Osteocyte (in vitro differentiated cells): ENCODE measurements around the gene INTS13. TPM values are rescaled to one million over a fixed set of nuclear protein-coding genes. Genes with fewer than 3 reads are reported as not detected.
"Not testable (repeated sequence)": the region's sequence is repeated elsewhere in the genome, so short reads cannot be mapped to it uniquely, and the experiment has no call there.

ENCODE experiments used
- DNase-seq: peaks from one replicate; pipeline ENCODE4 v3.0.0; 2021; ENCODE audit warnings: mixed read lengths; ENCODE audit not compliant: unreplicated experiment; ENCODE audit errors: extremely low spot score
- H3K27ac Mint-ChIP-seq: one replicate; pipeline ENCODE4 v1.8.0; 2021; ENCODE audit warnings: mild to moderate bottlenecking, mixed read lengths; ENCODE audit not compliant: unreplicated experiment
- H3K27me3 Mint-ChIP-seq: one replicate; pipeline ENCODE4 v1.8.0; 2021; ENCODE audit warnings: mixed read lengths; ENCODE audit not compliant: unreplicated experiment
- H3K36me3 Mint-ChIP-seq: one replicate; pipeline ENCODE4 v1.8.0; 2021; ENCODE audit warnings: mixed read lengths; ENCODE audit not compliant: unreplicated experiment
- H3K4me1 Mint-ChIP-seq: one replicate; pipeline ENCODE4 v1.8.0; 2021; ENCODE audit warnings: mixed read lengths; ENCODE audit not compliant: unreplicated experiment
- H3K4me3 Mint-ChIP-seq: one replicate; pipeline ENCODE4 v1.8.0; 2021; ENCODE audit warnings: mild to moderate bottlenecking, moderate library complexity, mixed read lengths; ENCODE audit not compliant: unreplicated experiment
- H3K9me3 Mint-ChIP-seq: one replicate; pipeline ENCODE4 v1.8.0; 2021; ENCODE audit warnings: mixed read lengths; ENCODE audit not compliant: unreplicated experiment
- CTCF ChIP-seq: fragments of 200-600 bp; sonication (generic); IDR thresholded peaks from 2 replicates; pipeline ENCODE4 v1.5.0; 2021; ENCODE audit warnings: antibody characterized with exemption, mild to moderate bottlenecking, moderate library complexity
- total RNA-seq: library from RNA; stranded (reverse); gene quantifications from 2 replicates; pipeline ENCODE4 v1.2.1, GENCODE V29; 2021

Gene INTS13
- total RNA-seq, 1 donor from 2014 or later = 27.6 TPM

GRCh38 chr12:26971963-26972362, 34.2 kb upstream of the INTS13 start:
- H3K36me3 Mint-ChIP-seq = peaks cover 38% of the 10 kb centered on the region
- no peak overlapping the region for H3K4me3 Mint-ChIP-seq
- H3K27me3 Mint-ChIP-seq = no peaks in the 10 kb centered on the region
- no peak for DNase-seq
- H3K27ac Mint-ChIP-seq = no peak overlapping the region
- no peaks in the 10 kb centered on the region for H3K9me3 Mint-ChIP-seq
- no peak for TF ChIP-seq CTCF
- no peaks in the 10 kb centered on the region for H3K4me1 Mint-ChIP-seq

DNA sequence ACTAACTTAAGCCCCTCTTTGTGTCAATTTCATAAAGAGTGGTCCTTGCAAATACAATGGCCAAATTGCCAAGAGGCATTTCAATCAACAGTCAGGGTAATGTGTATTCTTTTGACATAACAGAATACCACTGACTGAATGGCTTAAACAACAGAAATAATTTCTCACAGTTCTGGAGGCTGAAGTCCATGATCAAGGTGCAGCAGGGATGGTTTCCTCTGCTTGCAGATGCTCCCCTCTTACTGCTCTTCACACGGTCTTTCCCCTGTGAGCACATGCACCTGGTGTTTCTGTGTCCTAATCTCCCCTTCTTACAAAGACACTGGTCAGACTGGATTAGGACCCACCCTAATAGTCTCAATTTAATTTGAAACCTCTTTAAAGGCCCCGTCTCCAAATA, 32.4 kb upstream of the INTS13 start:
- H3K27ac Mint-ChIP-seq = no peak overlapping the region
- no peak overlapping the region for H3K4me3 Mint-ChIP-seq
- H3K9me3 Mint-ChIP-seq = no peaks in the 10 kb centered on the region
- no peaks in the 10 kb centered on the region for H3K27me3 Mint-ChIP-seq
- no peak for DNase-seq
- no peaks in the 10 kb centered on the region for H3K4me1 Mint-ChIP-seq
- H3K36me3 Mint-ChIP-seq = peaks cover 41% of the 10 kb centered on the region
- TF ChIP-seq CTCF = no peak

GRCh38 chr12:26966842-26967241, 29.1 kb upstream of the INTS13 start:
- Mint-ChIP-seq H3K9me3 (no peaks in the 10 kb centered on the region), H3K36me3 (peaks cover 40% of the 10 kb centered on the region), H3K4me1 (no peaks in the 10 kb centered on the region), H3K27me3 (no peaks in the 10 kb centered on the region), H3K27ac (no peak overlapping the region), H3K4me3 (no peak overlapping the region)
- no peak for DNase-seq
- TF ChIP-seq CTCF = no peak

GRCh38 chr12:26963413-26963812, 25.6 kb upstream of the INTS13 start:
- no peak for DNase-seq
- H3K4me1 Mint-ChIP-seq = no peaks in the 10 kb centered on the region
- no peak for TF ChIP-seq CTCF
- H3K27me3 Mint-ChIP-seq = no peaks in the 10 kb centered on the region
- peaks cover 48% of the 10 kb centered on the region for H3K36me3 Mint-ChIP-seq
- H3K27ac Mint-ChIP-seq = no peak overlapping the region
- no peaks in the 10 kb centered on the region for H3K9me3 Mint-ChIP-seq
- no peak overlapping the region for H3K4me3 Mint-ChIP-seq

DNA sequence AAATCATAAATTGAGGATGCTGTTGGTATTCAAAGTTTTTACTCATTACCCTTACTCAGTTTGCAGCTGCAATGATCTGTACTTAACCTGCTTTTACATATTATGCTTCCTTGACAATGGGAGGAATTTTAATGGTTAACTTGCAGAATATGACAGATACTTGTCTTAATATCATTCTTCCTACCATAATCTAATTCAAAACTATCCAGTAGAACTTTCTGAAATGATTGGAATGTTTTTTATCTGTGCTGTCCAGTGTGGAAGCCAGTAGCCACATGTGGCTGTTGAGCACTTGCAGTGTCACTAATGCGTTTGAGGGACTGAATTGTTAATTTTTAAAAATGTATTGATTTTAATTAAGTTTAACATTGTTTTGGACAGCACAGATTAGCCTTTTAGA, 24.0 kb upstream of the INTS13 start:
- H3K27ac Mint-ChIP-seq = no peak overlapping the region
- no peaks in the 10 kb centered on the region for H3K4me1 Mint-ChIP-seq

DNA sequence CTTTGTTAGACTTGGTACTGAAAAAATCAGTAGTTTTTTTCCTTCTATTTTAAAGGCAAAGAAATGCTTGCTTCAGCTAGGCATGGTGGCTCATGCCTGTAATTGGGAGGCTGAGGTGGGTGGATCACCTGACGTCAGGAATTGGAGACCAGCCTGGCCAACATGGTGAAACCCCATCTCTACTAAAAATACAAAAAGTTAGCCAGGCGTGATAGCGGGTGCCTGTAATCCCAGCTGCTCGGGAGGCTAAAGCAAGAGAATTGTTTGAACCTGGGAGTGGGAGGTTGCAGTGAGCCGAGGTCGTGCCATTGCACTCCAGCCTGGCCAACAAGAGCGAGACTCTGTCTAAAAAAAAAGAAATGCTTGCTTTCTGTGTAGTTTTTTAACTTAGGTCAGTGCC, 23.6 kb upstream of the INTS13 start:
- not testable (repeated sequence) for H3K4me3 Mint-ChIP-seq, H3K27me3 Mint-ChIP-seq, H3K27ac Mint-ChIP-seq, H3K4me1 Mint-ChIP-seq, DNase-seq, H3K9me3 Mint-ChIP-seq
- peaks cover 57% of the 10 kb centered on the region for H3K36me3 Mint-ChIP-seq

More for the DNA sequence above, 24.0 kb upstream of the INTS13 start:
- H3K9me3 Mint-ChIP-seq = no peaks in the 10 kb centered on the region
- no peak overlapping the region for H3K4me3 Mint-ChIP-seq
- H3K36me3 Mint-ChIP-seq = peaks cover 55% of the 10 kb centered on the region
- TF ChIP-seq CTCF = no peak
- no peak for DNase-seq
- H3K27me3 Mint-ChIP-seq = no peaks in the 10 kb centered on the region
